Neuronal stem cell (in vitro differentiated cells): ENCODE results near the gene POLRMT.
A peak's percentile ranks its signal among the peaks of the same experiment; 100 is the strongest.

Source experiments
- DNase-seq: peaks from one replicate; pipeline ENCODE4 v3.0.0-alpha.2; 2013; ENCODE audit warnings: low spot score
- H2AFZ ChIP-seq: one replicate; pipeline ENCODE4 v1.6.1; 2013; ENCODE audit warnings: mild to moderate bottlenecking, low read length, inconsistent platforms
- H2AK5ac ChIP-seq: 2 replicates; pipeline ENCODE4 v1.6.1; 2013; ENCODE audit warnings: low read depth, mild to moderate bottlenecking, inconsistent platforms, low read length, moderate library complexity, mixed read lengths
- H2BK120ac ChIP-seq: 2 replicates; pipeline ENCODE4 v1.6.1; 2013; ENCODE audit warnings: low read depth, mild to moderate bottlenecking, inconsistent platforms, low read length, moderate library complexity, mixed read lengths
- H2BK12ac ChIP-seq: one replicate; pipeline ENCODE4 v1.6.1; 2013; ENCODE audit warnings: low read length, inconsistent platforms
- H2BK15ac ChIP-seq: 2 replicates; pipeline ENCODE4 v1.6.1; 2013; ENCODE audit warnings: mild to moderate bottlenecking, low read length, inconsistent platforms, mixed read lengths
- H2BK5ac ChIP-seq: one replicate; pipeline ENCODE4 v1.6.1; 2013; ENCODE audit warnings: inconsistent platforms, mild to moderate bottlenecking, low read length, moderate library complexity
- H3K14ac ChIP-seq: one replicate; pipeline ENCODE4 v1.6.1; 2013; ENCODE audit warnings: low read length, inconsistent platforms
- H3K18ac ChIP-seq: 2 replicates; pipeline ENCODE4 v1.6.1; 2013; ENCODE audit warnings: low read length, inconsistent platforms
- H3K23ac ChIP-seq: 2 replicates; pipeline ENCODE4 v1.6.1; 2013; ENCODE audit warnings: low read depth, mild to moderate bottlenecking, mixed read lengths, low read length, inconsistent platforms; ENCODE audit not compliant: poor library complexity
- H3K27ac ChIP-seq: replicated peaks from 3 replicates; pipeline ENCODE4 v1.5.1; 2013; ENCODE audit warnings: low read length, inconsistent platforms
- H3K27me3 ChIP-seq, 3 experiments: 2 replicates each; pipeline ENCODE4 v1.6.1; 2013; ENCODE audit warnings: low read length in 3 of 3, mild to moderate bottlenecking in 2 of 3, inconsistent platforms in 1 of 3, low read depth in 1 of 3, mixed read lengths in 1 of 3, moderate library complexity in 1 of 3; ENCODE audit not compliant: control insufficient read depth in 3 of 3, insufficient read depth in 3 of 3
- H3K36me3 ChIP-seq, 2 donors: replicated peaks in 1 of 2; 2 replicates each; pipeline ENCODE4 v1.6.1; 2013; ENCODE audit warnings: low read length in 2 of 2; ENCODE audit not compliant: control insufficient read depth in 2 of 2, insufficient read depth in 2 of 2
- H3K4ac ChIP-seq: 2 replicates; pipeline ENCODE4 v1.6.1; 2013; ENCODE audit warnings: inconsistent platforms, mild to moderate bottlenecking, low read length, moderate library complexity
- H3K4me1 ChIP-seq, 2 donors: 1 replicate in 1 of 2; 2 replicates in 1 of 2; pipeline ENCODE4 v1.6.1; 2013; ENCODE audit warnings: low read length in 2 of 2, low read depth in 1 of 2; ENCODE audit not compliant: control insufficient read depth in 2 of 2, insufficient read depth in 1 of 2
- H3K4me2 ChIP-seq: one replicate; pipeline ENCODE4 v1.6.1; 2013; ENCODE audit warnings: mild to moderate bottlenecking, low read length, inconsistent platforms; ENCODE audit not compliant: insufficient read depth, poor library complexity, severe bottlenecking
- H3K4me3 ChIP-seq, 2 donors: 2 replicates each; pipeline ENCODE4 v1.5.1; 2013; ENCODE audit warnings: low read length in 2 of 2, mild to moderate bottlenecking in 2 of 2, inconsistent platforms in 1 of 2, moderate library complexity in 1 of 2
- H3K79me1 ChIP-seq: one replicate; pipeline ENCODE4 v1.6.1; 2013; ENCODE audit warnings: low read depth, mild to moderate bottlenecking, inconsistent platforms, low read length, moderate library complexity
- H3K9ac ChIP-seq: one replicate; pipeline ENCODE4 v1.6.1; 2013; ENCODE audit warnings: mild to moderate bottlenecking, low read depth, low read length, inconsistent platforms; ENCODE audit not compliant: poor library complexity
- H3K9me3 ChIP-seq, 2 donors: replicated peaks in 1 of 2; 2 replicates each; pipeline versions ENCODE3 to v1.6.1; 2013; ENCODE audit warnings: low read length in 2 of 2, mild to moderate bottlenecking in 2 of 2, inconsistent platforms in 1 of 2, low read depth in 1 of 2, mixed read lengths in 1 of 2, moderate library complexity in 1 of 2; ENCODE audit not compliant: control insufficient read depth in 2 of 2, insufficient read depth in 1 of 2
- H4K8ac ChIP-seq: one replicate; pipeline ENCODE4 v1.6.1; 2013; ENCODE audit warnings: low read depth, mild to moderate bottlenecking, inconsistent platforms, low read length, moderate library complexity
- H4K91ac ChIP-seq: one replicate; pipeline ENCODE4 v1.6.1; 2013; ENCODE audit warnings: low read length, low read depth, mild to moderate bottlenecking, inconsistent platforms; ENCODE audit not compliant: poor library complexity
- WGBS, 2 donors: extraction: QIAGEN DNeasy Blood & Tissue Kit; methylation state at CpG; one replicate each; pipeline ENCODE4 v1.1.7; 2013; ENCODE audit warnings: missing lambda C conversion rate in 2 of 2, mixed read lengths in 1 of 2; ENCODE audit not compliant: insufficient read length in 2 of 2, insufficient replicate concordance in 1 of 2; ENCODE audit errors: extremely low coverage in 2 of 2; 5-methylcytosine and 5-hydroxymethylcytosine counted together

Gene POLRMT

DNA sequence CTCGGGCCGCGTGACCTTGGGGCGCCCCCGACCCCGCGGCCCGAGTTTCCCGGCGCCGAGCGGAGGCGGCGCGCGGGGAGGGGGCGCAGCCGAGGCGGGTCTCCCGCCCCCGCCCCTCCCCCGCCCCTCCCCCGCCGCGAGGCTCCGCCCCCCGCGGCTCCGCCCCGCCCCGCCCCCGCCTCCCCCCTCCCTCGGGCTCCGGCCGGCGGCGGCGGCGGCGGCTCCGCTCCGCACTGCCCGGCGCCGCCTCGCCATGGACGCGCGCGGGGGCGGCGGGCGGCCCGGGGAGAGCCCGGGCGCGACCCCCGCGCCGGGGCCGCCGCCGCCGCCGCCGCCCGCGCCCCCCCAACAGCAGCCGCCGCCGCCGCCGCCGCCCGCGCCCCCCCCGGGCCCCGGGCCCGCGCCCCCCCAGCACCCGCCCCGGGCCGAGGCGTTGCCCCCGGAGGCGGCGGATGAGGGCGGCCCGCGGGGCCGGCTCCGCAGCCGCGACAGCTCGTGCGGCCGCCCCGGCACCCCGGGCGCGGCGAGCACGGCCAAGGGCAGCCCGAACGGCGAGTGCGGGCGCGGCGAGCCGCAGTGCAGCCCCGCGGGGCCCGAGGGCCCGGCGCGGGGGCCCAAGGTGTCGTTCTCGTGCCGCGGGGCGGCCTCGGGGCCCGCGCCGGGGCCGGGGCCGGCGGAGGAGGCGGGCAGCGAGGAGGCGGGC is 43.5 kb downstream of the POLRMT start, which contains the start of gene HCN2:
Gene HCN2, plus strand, starts transcription at position 189 of the 703 bp plus-strand sequence. Its CDS starts 65 bp downstream, at position 254.
- Histone ChIP-seq H2AFZ (peak within 1 kb of the TSS; percentile 53), H3K4me1 (peaks cover 5% of the 10 kb centered on the region in 2 donors), H2AK5ac (peak within 1 kb of the TSS; percentile 81), H3K4me2 (peak within 1 kb of the TSS; percentile 54), H2BK15ac (peak within 1 kb of the TSS; percentile 37), H3K79me1 (peaks cover 7% of the 10 kb centered on the region), H3K18ac (peak within 1 kb of the TSS; percentile 71), H3K9ac (peak within 1 kb of the TSS; percentile 44), H4K8ac (no peak within 1 kb of the TSS), H2BK12ac (no peak within 1 kb of the TSS), H3K4ac (no peak within 1 kb of the TSS), H3K27ac (no peak within 1 kb of the TSS), H3K9me3 (peaks cover 0 to 1% of the 10 kb centered on the region in 2 donors), H3K27me3 (peaks cover 26 to 60% (median 49%) of the 10 kb centered on the region in 3 experiments), H4K91ac (no peak within 1 kb of the TSS), H2BK120ac (no peak within 1 kb of the TSS), H3K23ac (peak within 1 kb of the TSS; percentile 93), H3K4me3 (peak within 1 kb of the TSS in 1 of 2 donors; percentile 34), H2BK5ac (peak within 1 kb of the TSS; percentile 13), H3K36me3 (no peaks in the 10 kb centered on the region), H3K14ac (no peak within 1 kb of the TSS)
- DNase-seq: no peak
- WGBS, 2 donors: no CpG with 5 or more reads among the region's 132 CpGs

DNA sequence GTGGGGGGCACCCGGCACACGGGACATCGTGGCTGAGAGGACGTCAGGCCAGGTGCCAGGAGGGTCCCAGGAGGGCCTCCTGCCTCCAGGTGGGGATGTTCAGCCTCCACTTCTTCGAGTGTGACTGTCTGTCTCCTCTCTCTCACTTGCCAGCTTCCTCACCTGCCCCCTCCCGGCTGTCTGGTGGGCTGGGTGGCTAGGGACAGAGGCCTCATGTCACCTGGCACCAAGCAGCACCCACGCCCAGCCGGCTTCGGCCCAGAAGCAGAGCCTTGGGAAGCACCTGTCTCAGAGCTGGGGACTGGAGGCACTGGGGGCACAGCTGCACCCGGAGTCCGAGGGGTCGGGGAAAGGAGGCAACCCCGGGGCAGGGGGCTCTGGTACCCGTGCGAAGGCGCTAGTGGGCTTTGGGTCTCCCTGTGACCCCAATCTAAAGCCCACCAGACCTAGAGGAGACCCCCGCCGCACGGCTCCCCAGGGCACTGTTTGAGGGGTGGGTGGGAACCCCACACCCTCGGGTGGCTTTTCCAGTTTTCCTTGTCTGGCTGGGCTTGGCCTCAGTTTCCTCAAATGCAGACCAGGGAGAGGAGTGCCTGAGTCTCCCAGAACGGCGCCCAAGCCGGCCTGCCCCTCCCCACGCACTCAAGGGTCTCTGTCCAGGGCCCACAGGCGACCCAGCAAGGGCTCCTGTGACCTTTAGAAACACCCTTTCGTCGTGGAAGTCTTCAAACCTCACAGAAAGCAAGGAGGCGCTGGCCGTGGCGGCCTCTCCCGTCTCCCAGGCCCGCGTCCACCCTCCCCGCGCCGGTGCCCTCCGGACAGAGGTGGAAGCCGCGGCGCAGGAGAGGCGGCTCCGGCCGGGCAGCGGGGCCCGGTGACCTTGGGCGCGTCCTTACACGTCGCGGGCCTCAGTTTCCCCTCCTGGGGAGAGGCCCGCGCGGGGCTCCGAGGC is 44.3 kb downstream of the POLRMT start:
- H3K14ac ChIP-seq: peak overlapping the region; percentile 31
- no peak for DNase-seq
- H2AK5ac ChIP-seq: peak overlapping the region; percentile 81
- peak overlapping the region; percentile 78 for H3K18ac ChIP-seq
- H4K91ac ChIP-seq: no peak overlapping the region
- H3K27ac ChIP-seq: no peak overlapping the region
- peaks cover 0 to 1% of the 10 kb centered on the region in 2 donors for H3K9me3 ChIP-seq
- H3K4me3 ChIP-seq: peak overlapping the region in 1 of 2 donors; percentile 9
- no peaks in the 10 kb centered on the region for H3K36me3 ChIP-seq
- H3K27me3 ChIP-seq: peaks cover 26 to 52% (median 49%) of the 10 kb centered on the region in 3 experiments
- WGBS, 2 donors: no CpG with 5 or more reads among the region's 54 CpGs
- H3K4me1 ChIP-seq: peaks cover 5 to 7% of the 10 kb centered on the region in 2 donors
- H4K8ac ChIP-seq: no peak overlapping the region
- peak overlapping the region; percentile 37 for H2BK15ac ChIP-seq
- peak overlapping the region; percentile 93 for H3K23ac ChIP-seq
- H3K4me2 ChIP-seq: peak overlapping the region; percentile 45
- H3K9ac ChIP-seq: peak overlapping the region; percentile 81
- no peak overlapping the region for H2BK120ac ChIP-seq
- peak overlapping the region; percentile 58 for H2BK12ac ChIP-seq
- peak overlapping the region; percentile 13 for H2BK5ac ChIP-seq
- H3K79me1 ChIP-seq: peaks cover 9% of the 10 kb centered on the region
- H3K4ac ChIP-seq: peak overlapping the region; percentile 53
- peak overlapping the region; percentile 53 for H2AFZ ChIP-seq

DNA sequence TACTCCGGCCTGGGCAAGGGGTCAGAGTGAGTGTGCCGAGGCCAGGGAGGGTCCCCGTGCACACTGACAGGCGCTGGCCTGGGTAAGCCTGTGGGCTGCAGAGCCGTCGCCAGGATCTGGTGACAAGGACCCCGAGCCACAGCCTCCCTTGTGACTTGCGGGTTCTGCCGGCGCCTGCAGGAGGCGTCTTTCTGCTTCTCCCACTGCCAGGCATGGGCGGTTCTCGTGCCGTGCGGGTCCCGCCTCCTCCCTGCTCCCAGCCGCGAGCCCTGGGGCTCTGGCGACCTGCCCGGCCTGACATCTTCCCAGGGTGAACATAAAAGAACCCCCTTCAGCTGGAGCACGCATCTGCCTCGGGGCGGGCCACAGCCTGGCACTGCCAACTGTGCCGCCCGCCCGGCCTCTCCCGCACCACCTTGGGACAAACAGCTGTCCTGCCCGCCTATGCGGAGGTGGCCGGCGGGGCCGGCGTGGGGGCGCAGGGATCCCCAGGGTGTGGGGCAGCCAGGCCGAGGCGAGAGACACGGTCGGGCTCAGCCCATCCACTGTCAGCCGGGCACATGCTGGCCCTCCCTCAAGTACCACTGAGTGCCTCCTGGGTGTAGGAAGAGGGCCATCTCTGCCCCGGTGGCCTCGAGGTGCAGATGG is 45.1 kb downstream of the POLRMT start:
- Histone ChIP-seq H3K4me1 (peaks cover 5 to 7% of the 10 kb centered on the region in 2 donors), H4K8ac (no peak overlapping the region), H2BK120ac (no peak overlapping the region), H2BK12ac (peak overlapping the region; percentile 58), H3K9me3 (peaks cover 0 to 1% of the 10 kb centered on the region in 2 donors), H2AFZ (peak overlapping the region; percentile 59), H4K91ac (no peak overlapping the region), H3K14ac (peak overlapping the region; percentile 31), H3K79me1 (peaks cover 6% of the 10 kb centered on the region), H3K9ac (peak overlapping the region; percentile 81), H3K36me3 (peaks cover 3 to 7% of the 10 kb centered on the region in 2 donors), H3K27me3 (peaks cover 26 to 45% (median 45%) of the 10 kb centered on the region in 3 experiments), H3K27ac (no peak overlapping the region), H2AK5ac (peak overlapping the region; percentile 81), H2BK15ac (no peak overlapping the region), H2BK5ac (peak overlapping the region; percentile 13), H3K23ac (peak overlapping the region; percentile 93), H3K4me3 (no peak overlapping the region), H3K4me2 (peak overlapping the region; percentile 14), H3K4ac (peak overlapping the region; percentile 53), H3K18ac (peak overlapping the region; percentile 78)
- no CpG with 5 or more reads among the region's 41 CpGs for WGBS, 2 donors
- DNase-seq: peak; percentile 49
